ENCODE measurements around the gene RPS2.

GRCh38 chr16:2002406-2003230 lies 38.0 kb upstream of the RPS2 start:
- no peak for TF ChIP-seq CTCF (IDR thresholded peaks at IDR 0.05)
- no peak for TF ChIP-seq POLR2A (IDR thresholded peaks at IDR 0.05)
- no peak for TF ChIP-seq EP300 (IDR thresholded peaks at IDR 0.05)
